Stimulated activated CD8-positive, alpha-beta memory T cell treated with anti-CD3 and anti-CD28 coated beads, Interleukin-2, amount 100 ng/mL, for 48 hours (primary cell): ENCODE results near the gene MATN1.

Experiments
- DNase-seq, 2 donors: peaks; one replicate each; pipeline ENCODE4 v3.0.0-alpha.2; 2020; ENCODE audit warnings: low read depth in 2 of 2

Gene MATN1

DNA sequence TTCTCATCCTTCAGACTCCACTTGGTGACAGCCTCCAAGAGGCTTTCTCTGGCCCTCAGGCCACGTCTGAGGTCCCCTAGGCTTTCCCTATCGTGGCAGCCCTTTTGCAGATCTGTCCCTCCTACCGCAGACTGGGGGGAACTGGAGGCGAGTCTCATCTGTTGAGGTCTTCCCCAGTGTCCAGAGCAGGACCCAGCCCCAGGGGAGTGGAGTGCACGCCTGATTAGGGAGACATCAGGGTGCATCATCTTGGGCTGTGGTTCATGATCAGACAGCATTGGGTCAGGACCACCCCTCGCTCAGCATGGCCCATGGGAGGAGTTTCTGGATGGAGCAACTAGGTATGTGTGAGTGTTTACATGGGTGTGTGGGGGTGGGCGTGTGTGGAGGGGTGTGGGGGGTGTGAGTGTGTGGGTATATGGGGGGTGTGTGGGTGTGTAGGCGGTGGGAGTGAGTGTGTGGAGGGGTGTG lies 8.5 kb upstream of the MATN1 start:
- DNase-seq, result no peak

DNA sequence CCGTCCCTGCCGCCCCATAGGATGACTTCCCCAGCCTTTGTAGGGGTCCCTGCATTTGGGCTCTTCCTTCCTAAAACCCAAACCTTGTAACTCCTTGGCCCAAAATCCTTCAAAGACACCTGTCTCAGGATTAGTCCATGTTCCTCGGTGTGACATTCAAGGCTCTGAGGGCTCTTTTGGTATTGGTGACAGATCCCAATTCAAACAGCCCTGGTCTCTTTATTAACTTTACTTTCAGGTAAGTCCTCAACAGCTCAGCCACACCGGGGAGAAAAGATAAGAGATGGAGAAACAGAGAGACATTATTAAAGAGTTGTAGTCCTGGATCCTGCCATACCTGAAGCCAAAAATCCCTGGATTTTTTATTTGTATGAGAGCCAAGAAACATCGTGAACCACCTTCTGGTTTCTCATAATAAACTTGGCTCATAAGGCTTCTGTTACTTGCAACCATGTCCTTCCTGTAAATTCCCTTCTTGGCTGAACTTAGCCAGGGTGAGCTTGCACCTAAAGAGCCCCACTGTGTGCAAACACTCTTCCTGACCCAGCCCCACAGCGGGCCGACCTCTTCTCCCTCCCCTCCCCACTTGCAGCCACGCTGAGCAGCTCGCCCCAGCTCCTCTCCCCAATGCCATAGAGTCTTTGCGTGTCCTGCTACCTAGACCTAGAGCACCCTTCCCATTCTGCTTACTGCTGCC lies 7.9 kb upstream of the MATN1 start:
- DNase-seq, result no peak

GRCh38 chr1:30730346-30731108 lies 7.1 kb upstream of the MATN1 start:
- DNase-seq, result no peak

GRCh38 chr1:30729901-30730300 lies 6.5 kb upstream of the MATN1 start:
- no peak for DNase-seq

GRCh38 chr1:30728832-30729638 lies 5.7 kb upstream of the MATN1 start:
- DNase-seq, result no peak

DNA sequence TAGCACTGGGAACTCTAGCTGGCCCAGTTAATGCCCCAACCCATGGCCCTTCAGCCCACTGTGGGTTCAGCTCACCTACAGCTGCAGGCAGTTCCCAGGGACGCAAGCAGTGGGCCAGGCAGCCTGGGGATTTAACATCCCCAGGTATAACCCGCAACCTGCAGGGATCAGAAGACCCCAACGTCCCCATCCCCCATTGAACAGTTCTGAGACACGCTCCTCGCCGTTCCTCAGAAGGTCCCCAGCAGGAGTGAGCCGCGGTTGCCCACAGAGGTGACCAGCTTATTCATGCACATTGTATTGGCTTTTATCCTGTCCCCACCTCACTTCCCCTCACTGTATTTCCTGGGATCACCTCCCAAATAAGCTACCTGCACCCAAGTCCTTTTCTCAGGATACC lies 5.0 kb upstream of the MATN1 start:
- DNase-seq, result no peak

GRCh38 chr1:30727824-30728223 lies 4.4 kb upstream of the MATN1 start:
- DNase-seq, result no peak

DNA sequence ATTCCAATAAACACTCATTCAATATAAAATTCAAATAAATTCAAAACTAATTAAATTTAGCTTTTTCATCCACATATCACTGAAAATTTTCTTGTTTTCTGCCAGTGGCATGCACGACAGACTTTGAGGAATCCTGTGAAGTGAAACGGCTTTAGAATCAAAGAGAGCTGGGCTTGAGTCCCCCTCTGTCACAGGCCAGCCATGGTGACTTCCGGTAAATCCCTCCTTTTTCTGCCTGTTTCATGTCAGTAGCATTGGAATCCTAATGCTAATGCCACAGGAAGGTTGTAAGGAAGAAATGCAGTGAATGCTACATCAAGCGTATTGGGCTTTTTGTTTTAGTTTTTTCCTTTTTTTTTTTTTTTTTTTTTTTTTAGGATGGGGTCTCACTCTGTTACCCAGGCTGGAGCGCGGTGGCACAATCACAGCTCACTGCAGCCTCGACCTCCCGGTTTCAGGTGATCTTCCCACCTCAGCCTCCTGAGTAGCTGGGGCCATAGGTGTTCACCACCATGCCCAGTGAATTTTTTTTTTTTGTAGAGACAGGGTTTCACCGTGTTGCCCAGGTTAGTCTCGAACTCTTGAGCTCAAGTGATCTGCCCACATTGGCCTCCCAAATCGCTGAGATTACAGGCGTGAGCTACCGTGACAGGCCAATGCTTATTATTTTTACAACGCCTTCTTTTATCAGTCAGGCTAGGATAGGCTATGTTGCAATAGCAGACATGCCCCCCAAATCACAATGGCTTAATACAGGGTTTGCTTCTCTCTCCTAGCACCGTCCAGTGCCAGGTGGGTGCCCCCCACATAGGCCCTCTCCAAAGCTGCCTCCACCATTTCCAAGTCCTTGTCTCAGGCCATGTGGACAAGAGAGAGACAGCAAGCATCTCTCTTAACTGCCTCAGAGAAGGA lies 3.6 kb upstream of the MATN1 start:
- no peak for DNase-seq

DNA sequence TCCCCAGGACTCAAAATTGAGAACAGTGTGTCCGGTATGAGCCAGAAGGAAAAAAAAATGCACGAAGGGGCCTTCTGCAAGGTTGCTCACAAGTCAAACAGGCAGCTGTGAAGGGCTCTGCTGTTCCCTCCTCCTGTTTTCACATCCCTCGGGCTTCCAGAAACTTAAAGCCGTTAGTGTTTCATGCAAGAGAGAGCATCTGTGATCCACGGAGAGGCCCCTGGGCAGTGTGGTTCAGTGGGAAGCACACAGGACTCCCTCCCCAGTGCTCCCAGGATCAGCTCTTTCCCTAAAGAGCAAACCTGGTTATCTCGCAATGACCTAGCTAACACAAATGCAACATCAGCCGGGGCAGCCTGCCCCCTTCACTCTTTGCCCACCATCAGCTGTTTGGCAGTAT lies 2.9 kb upstream of the MATN1 start:
- no peak for DNase-seq

- DNase-seq, result no peak
Measured at GRCh38 chr1:30725450-30726095, 2.2 kb upstream of the MATN1 start.

DNA sequence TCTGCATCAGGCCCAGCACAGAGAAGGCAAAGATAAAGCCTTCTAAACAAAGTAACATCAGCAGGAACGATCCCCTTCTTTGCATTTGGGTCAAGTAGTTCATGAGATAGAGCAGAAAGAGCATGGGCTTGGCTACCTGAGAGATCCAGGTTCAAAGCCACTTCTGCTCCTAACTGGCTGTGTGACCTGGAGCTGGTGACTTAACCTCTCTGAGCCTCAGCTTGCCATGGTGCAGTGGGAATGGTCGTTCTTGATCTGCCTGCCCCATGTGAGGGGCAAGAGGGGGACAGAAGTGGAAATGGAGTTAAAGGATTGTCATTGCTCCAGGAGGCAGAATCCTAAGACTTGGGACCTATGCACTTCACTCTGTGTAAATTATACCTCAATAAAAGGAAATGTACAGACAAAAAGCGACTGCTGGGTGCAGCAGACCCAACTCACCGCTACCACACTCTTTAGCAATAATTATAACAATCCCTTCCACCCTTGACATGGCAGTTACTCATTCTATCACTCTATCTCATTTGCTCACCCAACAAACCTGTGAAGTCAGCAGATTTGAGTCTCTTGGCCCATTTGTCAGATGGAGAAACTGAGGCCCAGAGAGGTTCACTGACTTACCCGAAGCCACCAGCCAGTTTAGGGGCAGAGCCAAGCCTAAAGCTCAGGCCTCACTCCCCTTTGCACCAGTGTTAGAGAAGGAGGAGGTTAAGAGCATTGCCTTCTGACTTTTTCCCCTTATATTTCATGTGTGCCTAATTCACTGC lies 1.5 kb upstream of the MATN1 start:
- DNase-seq, result no peak

GRCh38 chr1:30724175-30724574 lies 790 bp upstream of the MATN1 start:
- no peak for DNase-seq

DNA sequence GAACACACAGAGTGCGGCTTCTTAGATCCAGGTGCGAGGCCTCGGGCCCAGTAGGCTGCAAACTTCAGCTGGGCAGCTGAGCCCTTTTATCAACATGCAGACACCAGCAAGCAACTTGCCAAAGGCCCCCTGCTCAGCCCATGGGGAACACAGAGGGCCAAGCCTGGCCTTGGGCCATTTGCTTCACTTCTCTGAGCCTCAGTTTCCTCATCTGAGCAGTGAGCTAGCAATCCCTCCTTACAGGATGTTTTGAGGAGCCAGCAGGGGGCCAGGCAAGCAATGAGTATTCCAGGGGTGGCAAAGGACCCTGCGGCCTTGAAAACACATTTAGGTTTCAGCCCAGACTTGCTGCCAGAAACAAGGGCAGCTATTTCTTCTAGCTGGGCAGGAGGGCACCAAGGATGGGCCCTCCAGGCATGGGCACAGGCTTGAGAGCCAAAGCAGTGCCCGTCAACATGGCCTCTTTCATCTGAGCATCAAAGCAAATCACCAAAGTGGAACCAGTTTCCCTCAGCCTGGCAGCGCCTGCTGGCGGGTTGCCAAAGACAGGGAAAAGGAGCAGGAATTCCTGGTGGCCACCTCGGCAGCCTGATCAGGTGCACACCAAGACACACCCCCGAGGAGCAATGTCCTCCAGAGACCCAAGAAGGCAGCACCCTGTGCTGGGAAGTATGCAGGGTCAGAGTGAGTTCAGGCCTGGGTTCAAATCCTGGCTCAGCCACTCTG lies 1.4 kb downstream of the MATN1 start:
- DNase-seq, result no peak

- no peak for DNase-seq
Measured at GRCh38 chr1:30721341-30721793, 2.0 kb downstream of the MATN1 start.

- no peak for DNase-seq
Measured at GRCh38 chr1:30720271-30721223, 2.8 kb downstream of the MATN1 start.

- no peak for DNase-seq
Measured at GRCh38 chr1:30719406-30720270, 3.7 kb downstream of the MATN1 start.
